NCI-H2029 treated with DMSO at 0.1 percent for 48 hours (cell line): ENCODE results near the gene ZNF69.
"Not testable (repeated sequence)": the region's sequence is repeated elsewhere in the genome, so short reads cannot be mapped to it uniquely, and the experiment has no call there.

Experiments
- DNase-seq: peaks from one replicate; lab custom pipeline; 2025; lab: John Stamatoyannopoulos, UW

The ZNF69 gene

GRCh38 chr19:11887611-11888531 lies at the start of gene ZNF69:
TSS of gene ZNF69 (plus strand) at chr19:11887782. CDS start at chr19:11887924, 142 bp downstream.
- DNase-seq, result peak; percentile 34

DNA sequence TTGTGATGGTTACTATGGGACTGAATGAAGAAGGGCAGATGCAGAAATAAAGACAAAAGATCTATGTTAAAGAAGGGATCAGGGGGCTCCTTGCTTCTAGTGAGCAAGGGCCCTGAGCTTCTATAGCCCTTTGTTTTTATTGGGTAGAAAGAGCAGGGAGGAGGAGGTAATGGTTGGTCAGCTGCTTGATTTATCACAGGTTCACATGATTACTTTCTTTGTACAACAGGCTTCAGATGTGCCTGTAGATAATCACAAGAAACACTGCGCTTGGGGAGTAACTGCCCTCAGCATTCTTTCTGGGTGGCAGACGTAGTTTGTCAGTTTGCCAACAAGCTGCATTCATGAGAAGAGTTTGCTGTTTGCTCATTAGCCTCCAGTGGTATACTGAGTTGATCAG lies 43.9 kb upstream of the ZNF69 start:
- DNase-seq, result no peak

DNA sequence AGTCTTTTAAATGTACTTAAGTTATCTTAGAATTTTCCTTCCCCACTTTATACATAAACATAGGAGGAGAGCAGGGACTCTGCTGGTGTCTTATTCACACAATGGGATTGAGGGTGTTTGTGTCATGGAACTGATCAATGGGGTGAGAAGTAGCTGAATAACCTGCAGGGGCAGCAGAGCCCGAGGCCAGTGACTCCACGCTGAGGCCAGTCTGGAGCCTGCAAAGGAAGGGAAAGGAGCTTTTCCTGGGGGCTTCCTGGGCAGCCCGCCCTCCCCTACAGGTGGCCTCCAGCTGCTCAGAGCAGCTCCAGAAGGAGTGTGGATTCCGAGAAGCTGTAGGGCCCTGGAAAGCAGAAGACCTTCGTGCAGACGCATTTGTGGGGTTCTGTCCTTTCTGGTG lies 40.0 kb upstream of the ZNF69 start:
- not testable (repeated sequence) for DNase-seq

DNA sequence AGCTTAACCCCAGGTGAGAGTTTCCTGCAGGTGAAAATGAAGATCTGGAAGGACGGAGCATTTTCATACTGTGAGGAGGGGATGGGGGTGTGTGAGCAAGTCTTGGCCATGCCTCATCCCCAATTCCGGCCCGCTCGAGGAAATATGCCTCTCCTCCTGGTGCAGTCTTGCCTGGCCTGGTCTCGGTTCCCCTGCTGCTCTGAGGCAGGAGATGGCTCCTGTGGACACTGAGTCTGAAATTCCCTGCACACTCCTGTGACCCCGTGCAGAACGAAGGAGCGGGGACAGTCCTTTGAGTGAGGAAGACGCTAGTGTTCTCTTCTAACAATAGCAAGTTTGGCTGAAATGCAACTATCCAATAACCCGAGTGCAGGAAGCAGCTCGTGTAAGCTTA lies 39.4 kb upstream of the ZNF69 start:
- no peak for DNase-seq

DNA sequence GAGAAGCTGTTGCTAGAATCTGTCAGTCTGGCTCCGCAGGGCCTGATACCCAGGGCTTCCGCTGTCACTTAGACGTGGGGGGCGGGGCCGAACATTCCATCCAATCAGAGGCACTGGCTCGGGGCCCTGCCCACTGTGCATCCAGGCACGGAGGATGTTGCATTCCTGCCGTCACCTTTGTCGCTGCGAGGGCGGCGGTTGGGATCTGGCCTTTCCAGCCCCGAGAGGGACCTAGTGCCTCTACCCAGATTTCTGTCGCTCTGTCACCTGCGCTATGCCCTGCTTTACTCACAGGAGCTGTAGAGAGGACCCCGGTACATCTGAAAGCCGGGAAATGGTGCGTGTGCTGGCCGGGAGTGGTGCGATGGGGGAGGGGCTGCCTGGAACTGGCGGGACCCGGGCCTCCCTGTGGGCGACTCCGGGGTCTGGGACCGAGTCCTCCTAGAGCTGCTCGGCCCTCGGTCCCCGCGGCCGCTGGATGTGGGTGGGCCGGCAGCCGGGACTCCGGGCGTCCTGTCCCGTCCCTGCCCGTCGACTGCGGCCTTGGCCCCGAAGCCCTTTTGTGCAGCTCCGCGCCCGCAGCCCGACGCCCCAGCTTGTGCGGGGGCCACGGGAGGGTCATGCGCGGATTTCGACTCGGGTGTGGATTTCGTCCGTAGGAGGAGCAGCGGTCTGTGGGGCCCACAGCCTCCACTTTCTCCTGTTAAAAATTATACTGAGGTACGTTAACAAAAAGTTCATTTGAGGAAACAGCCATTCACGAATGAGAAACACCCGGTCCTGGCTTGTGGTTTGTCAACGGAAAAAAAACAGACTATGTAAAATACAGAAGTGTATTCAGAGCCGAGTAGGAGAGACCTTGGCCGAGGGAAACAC lies 38.8 kb upstream of the ZNF69 start, which contains the start of gene ZNF439:
TSS of gene ZNF439 (plus strand) at position 133 of the 876 bp plus-strand sequence. CDS start at position 275, 142 bp downstream.
- peak; percentile 56 for DNase-seq

DNA sequence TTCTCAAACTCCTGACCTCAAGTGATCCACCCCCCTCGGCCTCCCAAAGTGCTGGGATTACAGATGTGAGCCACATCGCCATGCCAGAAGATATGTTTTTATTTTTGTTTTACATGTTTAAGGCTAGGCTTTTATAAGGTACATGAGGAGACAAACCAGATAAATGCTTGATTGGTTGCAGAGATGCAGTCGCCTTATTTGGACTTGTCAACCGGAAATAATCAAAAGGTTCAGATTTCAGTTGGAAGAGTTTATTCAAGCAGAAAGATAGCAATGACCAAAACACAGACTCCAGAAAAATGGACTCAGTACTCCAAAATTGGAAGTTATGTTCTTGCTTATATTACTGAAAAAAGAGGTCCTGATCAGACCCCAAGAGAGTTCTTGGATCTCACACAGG lies 37.3 kb upstream of the ZNF69 start:
- not testable (repeated sequence) for DNase-seq

- no peak for DNase-seq
Measured at GRCh38 chr19:11853358-11853757, 34.2 kb upstream of the ZNF69 start.

- no peak for DNase-seq
Measured at GRCh38 chr19:11856596-11857250, 30.9 kb upstream of the ZNF69 start.

DNA sequence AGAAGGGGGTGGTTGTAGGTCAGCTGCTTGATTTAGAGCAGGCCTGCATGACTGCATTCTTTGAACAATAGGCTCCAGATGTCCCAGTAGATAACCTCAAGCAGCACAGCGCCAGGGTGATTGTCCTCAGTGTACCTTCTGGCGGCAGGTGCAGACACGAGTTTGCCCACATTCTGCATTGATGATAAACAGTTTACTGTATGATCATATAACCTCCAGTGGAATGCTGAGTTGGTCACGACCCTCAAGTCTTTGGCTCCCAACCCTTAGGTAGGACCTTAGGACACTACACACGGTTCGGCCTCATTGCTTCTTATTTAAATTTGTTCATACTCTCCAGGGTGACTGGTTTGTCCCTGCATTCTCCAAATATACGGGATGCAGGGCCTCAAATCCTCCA lies 26.9 kb upstream of the ZNF69 start:
- no peak for DNase-seq

GRCh38 chr19:11861301-11861700 lies 26.3 kb upstream of the ZNF69 start:
- no peak for DNase-seq

GRCh38 chr19:11867766-11868165 lies 19.8 kb upstream of the ZNF69 start:
- not testable (repeated sequence) for DNase-seq

DNA sequence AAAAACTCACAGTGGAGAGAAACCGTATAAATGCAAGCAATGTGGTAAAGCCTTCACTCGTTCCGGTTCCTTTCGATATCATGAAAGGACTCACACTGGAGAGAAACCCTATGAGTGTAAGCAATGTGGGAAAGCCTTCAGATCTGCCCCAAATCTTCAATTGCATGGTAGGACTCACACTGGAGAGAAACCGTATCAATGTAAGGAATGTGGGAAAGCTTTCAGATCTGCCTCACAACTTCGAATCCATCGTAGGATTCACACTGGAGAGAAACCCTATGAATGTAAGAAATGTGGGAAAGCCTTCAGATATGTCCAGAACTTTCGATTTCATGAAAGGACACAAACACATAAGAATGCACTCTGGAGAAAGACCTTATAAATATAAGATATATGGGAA lies 19.4 kb upstream of the ZNF69 start:
- no peak for DNase-seq

GRCh38 chr19:11872624-11873023 lies 15.0 kb upstream of the ZNF69 start:
- DNase-seq, result no peak

- DNase-seq, result no peak
Measured at GRCh38 chr19:11873762-11874161, 13.8 kb upstream of the ZNF69 start.

- not testable (repeated sequence) for DNase-seq
Measured at GRCh38 chr19:11879687-11880266, 7.8 kb upstream of the ZNF69 start.

- no peak for DNase-seq
Measured at GRCh38 chr19:11880598-11880997, 7.0 kb upstream of the ZNF69 start.

DNA sequence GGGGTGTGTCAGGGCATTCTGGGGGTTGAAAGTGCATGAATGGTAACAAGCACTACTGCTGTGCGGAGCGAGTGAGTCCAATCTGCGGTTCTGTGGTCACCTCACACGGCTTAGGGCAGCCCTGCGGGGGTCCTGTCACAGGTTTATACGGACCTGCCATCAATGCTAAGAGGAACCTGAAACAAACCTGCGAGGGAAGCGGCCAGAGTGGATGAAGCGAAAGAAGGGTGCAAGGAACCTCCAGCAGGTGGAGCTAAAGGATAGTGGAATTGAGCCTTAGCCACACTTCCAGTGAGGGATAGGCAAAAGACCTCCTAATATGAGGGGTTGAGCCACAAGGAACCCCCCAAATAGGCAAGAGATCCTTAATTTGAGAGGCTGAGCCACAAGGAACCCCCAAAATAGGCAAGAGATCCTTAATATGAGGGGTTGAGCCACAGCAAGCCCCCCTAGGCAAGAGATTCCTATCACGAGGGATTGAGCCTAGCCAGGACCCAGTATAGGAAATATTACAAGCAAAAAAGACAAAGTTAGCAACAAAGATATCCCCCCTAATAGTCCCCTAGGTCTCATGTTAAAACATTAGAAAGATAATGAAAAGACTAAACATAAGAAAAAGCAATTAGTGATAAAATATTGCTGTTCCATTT lies 6.3 kb upstream of the ZNF69 start:
- peak; percentile 31 for DNase-seq

- DNase-seq, result no peak
Measured at GRCh38 chr19:11882606-11883005, 5.0 kb upstream of the ZNF69 start.

DNA sequence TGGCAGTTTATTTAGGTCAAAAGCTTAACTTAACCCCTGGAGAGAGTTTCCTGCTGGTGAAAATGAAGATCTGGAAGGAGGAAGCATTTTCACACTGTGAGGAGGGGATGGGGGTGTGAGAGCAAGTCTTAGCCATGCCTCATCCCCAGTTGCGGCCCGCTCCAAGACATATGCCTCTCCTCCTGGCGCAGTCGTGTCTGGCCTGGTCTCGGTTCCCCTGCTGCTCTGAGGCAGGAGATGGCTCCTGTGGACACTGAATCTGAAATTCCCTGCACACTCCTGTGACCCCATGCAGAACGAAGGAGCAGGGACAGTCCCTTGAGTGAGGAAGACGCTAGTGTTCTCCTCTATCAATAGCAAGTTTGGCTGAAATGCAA lies 360 bp upstream of the ZNF69 start:
- no peak for DNase-seq

DNA sequence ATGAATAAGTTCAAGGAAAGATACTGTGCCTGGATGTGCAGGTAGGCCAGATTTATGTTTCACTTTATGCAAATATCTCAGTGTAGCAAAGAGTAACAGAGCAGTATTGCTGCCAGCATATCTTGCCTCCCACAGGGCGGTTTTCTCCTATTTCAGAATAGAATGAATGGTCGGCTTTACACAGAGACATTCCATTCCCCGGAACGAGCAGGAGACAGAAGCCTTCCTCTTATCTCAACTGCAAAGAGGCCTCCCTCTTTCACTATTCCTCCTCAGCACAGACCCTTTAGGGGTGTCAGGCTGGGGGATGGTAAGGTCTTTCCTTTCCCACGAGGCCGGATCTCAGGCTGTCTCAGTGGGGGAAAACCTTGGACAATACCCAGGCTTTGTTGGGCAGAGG lies 2.3 kb downstream of the ZNF69 start:
- DNase-seq, result not testable (repeated sequence)

GRCh38 chr19:11890634-11891033 lies 3.1 kb downstream of the ZNF69 start:
- DNase-seq, result no peak
